Medulla oblongata (tissue), 1 donor: ENCODE measurements around the gene GRB10.

Source experiments
- DNase-seq: peaks from one replicate; pipeline ENCODE4 v3.0.0-alpha.2; 2015; ENCODE audit errors: extremely low spot score

The GRB10 gene

GRCh38 chr7:50803359-50804337 lies 21.0 kb upstream of the GRB10 start:
- no peak for DNase-seq

GRCh38 chr7:50801907-50802306 lies 19.2 kb upstream of the GRB10 start:
- DNase-seq: no peak

- no peak for DNase-seq
These were observed 17.2 kb upstream of the GRB10 start for GRCh38 chr7:50799873-50800272.

GRCh38 chr7:50798126-50798525 lies 15.4 kb upstream of the GRB10 start:
- DNase-seq: no peak

GRCh38 chr7:50795831-50796230 lies 13.1 kb upstream of the GRB10 start:
- DNase-seq: no peak

GRCh38 chr7:50795253-50795652 lies 12.6 kb upstream of the GRB10 start:
- DNase-seq: no peak

GRCh38 chr7:50793947-50794570 lies 11.4 kb upstream of the GRB10 start:
- no peak for DNase-seq

GRCh38 chr7:50793120-50793946 lies 10.6 kb upstream of the GRB10 start:
- no peak for DNase-seq

GRCh38 chr7:50792342-50793119 lies 9.8 kb upstream of the GRB10 start:
- no peak for DNase-seq

- no peak for DNase-seq
These were observed 9.2 kb upstream of the GRB10 start for GRCh38 chr7:50791938-50792341.

- DNase-seq: no peak
These were observed 8.8 kb upstream of the GRB10 start for GRCh38 chr7:50791363-50791937.

GRCh38 chr7:50790381-50790780 lies 7.7 kb upstream of the GRB10 start:
- no peak for DNase-seq

GRCh38 chr7:50788382-50788781 lies 5.7 kb upstream of the GRB10 start:
- no peak for DNase-seq

- no peak for DNase-seq
These were observed 5.1 kb upstream of the GRB10 start for GRCh38 chr7:50787825-50788224.

GRCh38 chr7:50785346-50785745 lies 2.6 kb upstream of the GRB10 start:
- DNase-seq: no peak

- no peak for DNase-seq
These were observed 1.3 kb upstream of the GRB10 start for GRCh38 chr7:50783801-50784507.

GRCh38 chr7:50783303-50783702 lies 607 bp upstream of the GRB10 start:
- DNase-seq: no peak

GRCh38 chr7:50781381-50782293 lies 1.1 kb downstream of the GRB10 start:
- no peak for DNase-seq

GRCh38 chr7:50780436-50780835 lies 2.3 kb downstream of the GRB10 start:
- DNase-seq: no peak
